Right atrium auricular region (tissue), 2 donors: Measurements from ENCODE around the gene LRSAM1. TPM values are rescaled to one million over a fixed set of nuclear protein-coding genes. Genes with fewer than 3 reads are reported as not detected.
A peak's percentile ranks its signal among the peaks of the same experiment; 100 is the strongest.

ENCODE experiments used
- DNase-seq: peaks from one replicate; pipeline ENCODE4 v3.0.0-alpha.2; 2019; ENCODE audit warnings: low spot score
- H3K27ac ChIP-seq, 2 donors: fragments of 200-600 bp; sonication (generic); 1 replicate in 1 of 2; 2 replicates in 1 of 2; pipeline ENCODE4 v1.5.1; 2016 to 2019
- H3K27me3 ChIP-seq, 2 donors: fragments of 200-600 bp; sonication (generic); one replicate each; pipeline versions ENCODE4 v1.5.1 to v1.6.0; 2017 to 2019
- H3K36me3 ChIP-seq: fragments of 200-600 bp; sonication (generic); one replicate; pipeline ENCODE4 v1.5.1; 2016
- H3K4me1 ChIP-seq, 2 donors: fragments of 200-600 bp; sonication (generic); one replicate each; pipeline versions ENCODE4 v1.5.1 to v1.6.0; 2017 to 2019
- H3K4me3 ChIP-seq, 2 donors: fragments of 200-600 bp; sonication (generic); 1 replicate in 1 of 2; 2 replicates in 1 of 2; pipeline ENCODE4 v1.5.1; 2017 to 2019; ENCODE audit warnings: mild to moderate bottlenecking in 1 of 2, moderate library complexity in 1 of 2
- H3K9me3 ChIP-seq, 2 donors: fragments of 200-600 bp; sonication (generic); one replicate each; pipeline ENCODE4 v1.5.1; 2019
- CTCF ChIP-seq, 2 donors: fragments of 200-600 bp; sonication (generic); IDR thresholded peaks; one replicate each; pipeline ENCODE4 v1.5.1; 2019; ENCODE audit warnings: antibody characterized with exemption in 2 of 2
- total RNA-seq, 2 donors: library from RNA; depleted of rRNA; stranded (reverse); fragments of >200 nt; gene quantifications; one replicate each; pipeline ENCODE4 v1.1.0, GENCODE V29; 2016

LRSAM1 gene
- total RNA-seq, 2 donors from 2014 or later = 12.0 to 23.1 TPM

GRCh38 chr9:127535834-127536233 is 84.5 kb downstream of the LRSAM1 start:
- DNase-seq = peak; percentile 70
- Histone ChIP-seq H3K4me1 (peaks cover 0 to 55% of the 10 kb centered on the region in 2 donors), H3K36me3 (peaks cover under 1% of the 10 kb centered on the region), H3K4me3 (no peak overlapping the region), H3K9me3 (no peaks in the 10 kb centered on the region), H3K27ac (peak overlapping the region; percentile 51), H3K27me3 (no peaks in the 10 kb centered on the region)
- TF ChIP-seq CTCF (IDR thresholded peaks at IDR 0.05) = no peak

GRCh38 chr9:127536499-127536898 is 85.2 kb downstream of the LRSAM1 start:
- no peak for TF ChIP-seq CTCF (IDR thresholded peaks at IDR 0.05)
- no peaks in the 10 kb centered on the region for H3K27me3 ChIP-seq
- H3K36me3 ChIP-seq = no peaks in the 10 kb centered on the region
- H3K9me3 ChIP-seq = no peaks in the 10 kb centered on the region
- DNase-seq = no peak
- H3K4me1 ChIP-seq = peaks cover 0 to 61% of the 10 kb centered on the region in 2 donors
- H3K27ac ChIP-seq = peak overlapping the region; percentile 51
- H3K4me3 ChIP-seq = no peak overlapping the region

DNA sequence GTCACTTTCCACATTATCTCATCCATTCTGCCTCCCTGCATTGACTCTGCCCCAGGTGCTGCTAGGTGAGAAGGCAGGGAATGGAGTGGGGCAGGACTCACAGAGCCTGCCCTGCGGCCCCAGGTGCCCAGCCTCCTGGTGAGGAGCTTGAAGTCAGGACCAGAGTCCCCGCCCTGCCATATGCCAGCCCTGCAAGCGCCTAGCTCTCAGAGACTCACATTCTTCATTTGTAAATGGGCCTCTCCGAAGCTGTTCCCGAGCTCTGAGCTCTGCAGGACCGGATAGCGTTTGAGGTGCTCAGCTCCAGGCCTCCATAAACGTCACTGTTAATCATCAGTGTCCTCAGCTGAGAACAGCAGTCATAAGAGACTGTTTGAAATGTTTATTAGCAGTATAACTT is 85.7 kb downstream of the LRSAM1 start:
- H3K4me1 ChIP-seq = peaks cover 0 to 67% of the 10 kb centered on the region in 2 donors
- H3K27ac ChIP-seq = peak overlapping the region; percentile 51
- TF ChIP-seq CTCF (IDR thresholded peaks at IDR 0.05) = no peak
- H3K9me3 ChIP-seq = no peaks in the 10 kb centered on the region
- no peaks in the 10 kb centered on the region for H3K36me3 ChIP-seq
- no peaks in the 10 kb centered on the region for H3K27me3 ChIP-seq
- no peak for DNase-seq
- no peak overlapping the region for H3K4me3 ChIP-seq

GRCh38 chr9:127537792-127538191 is 86.5 kb downstream of the LRSAM1 start:
- no peaks in the 10 kb centered on the region for H3K9me3 ChIP-seq
- no peak overlapping the region for H3K4me3 ChIP-seq
- H3K27ac ChIP-seq = peak overlapping the region; percentile 51 to 53
- no peaks in the 10 kb centered on the region for H3K36me3 ChIP-seq
- H3K4me1 ChIP-seq = peaks cover 0 to 74% of the 10 kb centered on the region in 2 donors
- DNase-seq = no peak
- H3K27me3 ChIP-seq = no peaks in the 10 kb centered on the region
- TF ChIP-seq CTCF (IDR thresholded peaks at IDR 0.05) = peak in 1 of 2 donors; percentile 39

GRCh38 chr9:127538849-127539258 is 87.5 kb downstream of the LRSAM1 start:
- H3K27ac ChIP-seq = peak overlapping the region; percentile 15 to 58
- H3K27me3 ChIP-seq = no peaks in the 10 kb centered on the region
- peaks cover 0 to 85% of the 10 kb centered on the region in 2 donors for H3K4me1 ChIP-seq
- H3K9me3 ChIP-seq = no peaks in the 10 kb centered on the region
- H3K4me3 ChIP-seq = no peak overlapping the region
- no peak for DNase-seq
- TF ChIP-seq CTCF (IDR thresholded peaks at IDR 0.05) = no peak
- H3K36me3 ChIP-seq = no peaks in the 10 kb centered on the region
